ENCODE results near the gene CASP8.

Gene CASP8

GRCh38 chr2:201260302-201260800, at the start of gene CASP8:
Gene CASP8, plus strand, starts transcription at chr2:201260536. Its CDS starts 5,951 bp downstream, at chr2:201266487.
- peak within 1 kb of the TSS; percentile 22 to 53 (median 29) for H3K4me3 ChIP-seq
- peak within 1 kb of the TSS in 20 of 21 experiments; percentile 3 to 97 (median 88) for H3K27ac ChIP-seq

- H3K27ac ChIP-seq = no peak overlapping the region
- no peak overlapping the region for H3K4me3 ChIP-seq
Observed at GRCh38 chr2:201215963-201216362, 44.4 kb upstream of the CASP8 start.

DNA sequence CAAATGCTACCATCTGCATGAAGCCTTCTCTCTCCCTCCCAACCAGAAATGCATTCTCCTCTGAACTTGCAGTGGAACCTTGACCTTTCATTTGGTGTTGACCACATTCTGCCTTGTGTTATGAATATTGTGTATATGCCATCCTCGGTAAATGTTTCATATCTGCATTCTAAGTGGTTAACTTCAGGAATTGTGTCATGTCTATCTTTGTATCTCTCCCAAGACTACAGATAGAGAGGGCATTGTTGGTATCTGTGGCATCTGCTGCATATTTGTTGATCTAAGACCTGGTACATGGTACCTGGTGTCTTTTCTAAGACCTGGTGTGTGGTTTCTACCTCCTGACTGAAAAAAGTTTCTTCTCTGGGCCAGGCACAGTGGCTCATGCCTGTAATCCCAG, 43.4 kb upstream of the CASP8 start:
- no peak overlapping the region for H3K4me3 ChIP-seq
- no peak overlapping the region for H3K27ac ChIP-seq

- no peak overlapping the region for H3K4me3 ChIP-seq
- H3K27ac ChIP-seq = peak overlapping the region in 2 of 21 experiments; percentile 16 to 57
Observed at GRCh38 chr2:201218780-201219179, 41.6 kb upstream of the CASP8 start.

DNA sequence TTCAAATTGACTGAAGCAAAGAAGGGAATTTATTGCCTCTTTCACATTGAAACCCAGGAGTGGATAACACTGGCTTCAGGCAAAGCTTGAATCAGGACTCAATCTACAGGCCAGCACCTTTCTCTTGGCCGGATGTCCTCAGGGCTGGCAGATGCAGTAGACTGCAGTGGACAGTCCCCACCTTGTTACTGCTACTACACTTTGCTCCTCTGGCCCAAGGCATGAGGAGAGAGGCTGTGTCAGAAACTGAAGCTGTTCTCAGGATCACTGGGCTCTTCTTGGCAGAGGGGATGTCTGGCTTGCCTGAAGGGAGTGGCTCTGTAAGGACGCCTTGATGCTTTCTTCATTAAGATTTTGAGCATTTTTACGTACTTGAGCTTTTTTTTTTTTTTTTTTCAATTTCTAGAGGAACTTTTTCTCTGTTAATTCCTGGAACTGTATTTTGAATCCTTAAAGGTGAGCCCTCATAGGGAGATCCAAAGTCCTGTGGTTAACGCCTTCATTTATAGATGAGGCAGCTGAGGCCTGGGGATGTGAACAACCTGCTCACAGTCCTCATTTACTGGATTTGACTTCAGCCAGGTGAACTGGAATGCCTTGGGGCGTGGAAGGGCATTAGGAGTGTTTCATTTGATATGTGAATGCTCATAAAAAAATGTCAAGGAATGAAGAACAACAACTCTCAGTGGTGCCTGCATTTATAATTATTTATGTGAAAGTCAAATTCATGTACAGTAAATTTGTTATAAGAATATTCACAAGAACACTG, 40.8 kb upstream of the CASP8 start:
- H3K27ac ChIP-seq = peak overlapping the region in 5 of 21 experiments; percentile 2 to 57 (median 16)

GRCh38 chr2:201220102-201220570, 40.2 kb upstream of the CASP8 start:
- H3K27ac ChIP-seq = peak overlapping the region in 3 of 21 experiments; percentile 2 to 57 (median 5)
- no peak overlapping the region for H3K4me3 ChIP-seq

More for the DNA sequence above, 40.8 kb upstream of the CASP8 start:
- no peak overlapping the region for H3K4me3 ChIP-seq

- peak overlapping the region in 3 of 21 experiments; percentile 29 to 44 (median 35) for H3K27ac ChIP-seq
Observed at GRCh38 chr2:201223089-201224073, 37.0 kb upstream of the CASP8 start.

DNA sequence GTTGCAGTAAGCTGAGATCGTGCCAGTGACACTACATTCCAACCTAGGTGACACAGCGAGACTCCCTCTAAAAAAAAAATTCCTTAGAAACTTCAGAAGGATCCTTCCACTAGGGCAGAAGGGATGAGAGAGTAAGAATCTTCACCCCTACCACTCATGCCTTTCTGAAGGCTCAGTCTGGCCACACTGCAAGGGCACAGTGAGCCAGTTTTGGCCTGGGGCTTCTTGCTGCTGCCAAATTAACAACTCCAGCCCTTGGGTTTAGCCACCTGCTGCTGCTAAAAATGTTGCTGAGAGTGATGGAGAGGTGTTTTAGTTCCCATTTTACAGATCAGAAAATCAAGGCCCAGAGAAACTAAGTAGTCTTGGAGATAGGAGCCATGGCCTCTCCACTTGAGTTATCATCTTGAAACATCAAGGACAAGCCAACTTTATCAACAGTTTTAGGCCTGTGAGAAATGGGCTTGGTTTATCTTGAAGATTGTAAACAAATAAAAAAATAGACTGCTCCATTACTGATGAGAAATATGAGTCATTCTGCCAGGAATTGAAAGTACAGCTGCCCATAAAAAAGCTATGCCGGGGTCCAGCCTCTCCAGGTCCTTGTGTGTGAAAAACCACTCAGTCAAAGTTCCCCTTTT, 31.9 kb upstream of the CASP8 start:
- Histone ChIP-seq H3K27ac (peak overlapping the region in 11 of 21 experiments; percentile 4 to 66 (median 40)), H3K4me3 (no peak overlapping the region)

More at GRCh38 chr2:201223089-201224073, 37.0 kb upstream of the CASP8 start:
- H3K4me3 ChIP-seq = no peak overlapping the region

DNA sequence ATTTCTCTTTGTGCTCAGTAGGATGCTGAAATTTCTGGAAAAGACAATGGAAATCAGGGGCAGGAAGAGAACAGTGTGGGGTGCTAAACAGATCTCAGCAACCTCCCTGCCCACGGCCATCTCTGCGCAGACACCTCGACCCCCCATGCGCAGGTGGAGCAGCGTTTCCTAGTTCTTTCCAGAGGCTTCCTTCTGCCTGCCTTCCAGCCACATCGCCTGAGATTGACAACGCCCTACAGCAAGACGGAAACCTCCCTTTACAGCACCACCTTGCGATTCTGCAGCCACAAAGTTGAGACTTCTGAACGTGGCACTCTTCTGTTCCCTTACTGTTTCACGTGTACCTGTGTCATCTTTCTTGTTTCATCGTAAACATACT, 31.4 kb upstream of the CASP8 start:
- H3K27ac ChIP-seq = peak overlapping the region in 6 of 21 experiments; percentile 5 to 58 (median 44)
- H3K4me3 ChIP-seq = no peak overlapping the region

GRCh38 chr2:201231781-201232466, 28.4 kb upstream of the CASP8 start:
- H3K27ac ChIP-seq = peak overlapping the region in 17 of 21 experiments; percentile 20 to 86 (median 64)
- H3K4me3 ChIP-seq = no peak overlapping the region

GRCh38 chr2:201232467-201232815, 27.9 kb upstream of the CASP8 start:
- no peak overlapping the region for H3K4me3 ChIP-seq
- peak overlapping the region in 10 of 21 experiments; percentile 25 to 92 (median 75) for H3K27ac ChIP-seq

GRCh38 chr2:201233192-201233811, 27.0 kb upstream of the CASP8 start:
- Histone ChIP-seq H3K27ac (peak overlapping the region in 20 of 21 experiments; percentile 13 to 92 (median 76)), H3K4me3 (peak overlapping the region; percentile 33 to 55 (median 38))

- Histone ChIP-seq H3K4me3 (peak overlapping the region; percentile 33 to 55 (median 38)), H3K27ac (peak overlapping the region; percentile 13 to 92 (median 76))
Observed at GRCh38 chr2:201233812-201234662, 26.3 kb upstream of the CASP8 start.

- H3K4me3 ChIP-seq = peak overlapping the region; percentile 33 to 55 (median 38)
- H3K27ac ChIP-seq = peak overlapping the region in 11 of 21 experiments; percentile 49 to 92 (median 78)
Observed at GRCh38 chr2:201234663-201235135, 25.6 kb upstream of the CASP8 start.

DNA sequence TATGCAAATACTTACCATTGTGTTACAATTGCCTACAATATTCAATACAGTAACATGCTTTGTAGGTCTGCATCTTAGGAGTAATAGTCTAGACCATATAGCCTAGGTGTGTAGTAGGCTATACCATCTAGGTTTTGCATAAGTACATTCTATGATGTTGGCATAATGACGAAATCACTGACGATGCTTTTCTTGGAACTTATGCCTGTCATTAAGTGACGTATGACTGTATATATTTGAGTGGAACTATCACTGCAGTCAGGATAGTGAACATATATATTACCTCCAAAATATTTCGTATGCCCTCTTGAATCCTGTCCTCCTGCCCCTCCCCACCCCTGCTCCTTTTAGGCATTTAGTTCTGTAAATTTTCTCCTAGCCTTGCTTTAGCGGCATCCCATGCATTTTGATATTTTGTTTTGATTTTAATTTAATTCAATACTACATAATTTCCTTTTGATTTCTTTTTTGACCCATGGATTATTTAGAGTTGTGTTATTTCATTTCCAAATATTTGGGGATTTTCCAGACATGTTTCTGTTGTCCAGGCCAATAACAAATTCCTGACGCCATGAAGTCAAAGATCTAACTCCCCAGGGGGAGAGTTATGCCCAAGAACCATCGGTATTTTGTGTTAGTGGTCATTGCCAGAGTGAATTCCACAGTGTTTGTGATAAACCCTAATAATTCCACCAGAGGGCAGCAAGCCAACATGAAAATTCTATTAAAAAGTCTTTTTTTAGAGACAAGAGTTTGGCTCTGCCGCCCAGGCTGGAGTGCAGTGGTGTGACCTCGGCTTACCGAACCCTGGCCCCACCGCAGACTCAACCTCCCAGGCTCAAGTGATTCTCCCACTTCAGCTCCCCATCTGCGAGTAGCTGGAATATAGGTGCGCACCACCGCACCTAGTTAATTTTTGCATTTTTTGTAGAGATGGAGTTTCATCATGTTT, 24.2 kb upstream of the CASP8 start:
- H3K27ac ChIP-seq = peak overlapping the region in 10 of 21 experiments; percentile 12 to 92 (median 28)
- H3K4me3 ChIP-seq = peak overlapping the region in 2 of 7 experiments; percentile 1 to 5

Data from skin epidermis (tissue), 12 donors.